GM19372 (cell line): ENCODE data around the gene SAP130.

Experiments used
- ATAC-seq: cut with Tn5 transposase; IDR thresholded peaks from one replicate; pipeline ENCODE4 v1.9.1; 2021; ENCODE audit warnings: mild to moderate bottlenecking, low read depth, moderate library complexity; ENCODE audit not compliant: unreplicated experiment

SAP130 gene

DNA sequence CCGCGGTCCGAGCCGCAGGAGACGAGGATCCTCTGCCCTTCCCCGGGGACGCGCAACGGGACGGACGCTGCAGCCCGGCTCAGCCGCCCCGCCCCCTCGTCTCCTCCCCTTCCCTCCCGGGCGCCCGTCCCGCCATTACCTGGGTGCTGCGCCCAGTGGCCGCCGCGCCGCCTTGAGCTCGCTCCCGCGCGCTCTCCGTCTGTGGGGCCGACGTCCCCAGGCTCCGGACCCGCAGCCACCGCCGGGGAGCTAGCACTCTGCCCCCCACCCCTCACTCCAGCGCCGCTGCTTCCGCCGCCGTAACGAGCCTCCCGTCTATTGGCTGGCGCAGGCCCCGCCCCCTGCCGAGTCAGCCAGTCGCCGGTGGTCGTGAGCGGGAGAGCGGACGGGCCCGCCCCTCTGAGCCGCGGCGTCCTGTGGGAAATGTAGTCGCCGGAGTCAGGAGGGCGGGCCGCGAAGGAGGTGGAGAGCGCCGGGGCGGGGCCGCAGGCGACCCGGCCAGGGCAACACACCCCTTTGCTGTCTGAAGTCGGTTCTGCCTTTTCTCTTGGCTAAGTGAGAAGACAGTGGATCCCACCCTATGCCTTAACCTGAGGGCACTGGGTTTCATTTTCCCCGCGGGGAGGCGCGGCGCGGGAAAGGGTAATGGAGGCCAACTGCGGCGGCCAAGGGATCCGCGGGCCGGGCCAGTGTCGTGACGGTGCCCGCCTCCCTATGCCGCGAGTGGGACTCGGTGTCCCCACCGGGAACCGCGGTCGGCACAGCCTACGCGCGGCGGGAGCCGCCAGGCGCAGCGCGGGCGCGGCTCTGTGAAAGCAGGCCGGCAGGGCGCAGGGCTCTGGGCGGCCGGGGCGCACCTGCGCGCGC, at the start of gene SAP130:
Gene SAP130 (minus strand): TSS at position 259 of the 867 bp plus-strand sequence. CDS start 1,767 bp downstream, outside the sequence.
- ATAC-seq: peak; percentile 76

DNA sequence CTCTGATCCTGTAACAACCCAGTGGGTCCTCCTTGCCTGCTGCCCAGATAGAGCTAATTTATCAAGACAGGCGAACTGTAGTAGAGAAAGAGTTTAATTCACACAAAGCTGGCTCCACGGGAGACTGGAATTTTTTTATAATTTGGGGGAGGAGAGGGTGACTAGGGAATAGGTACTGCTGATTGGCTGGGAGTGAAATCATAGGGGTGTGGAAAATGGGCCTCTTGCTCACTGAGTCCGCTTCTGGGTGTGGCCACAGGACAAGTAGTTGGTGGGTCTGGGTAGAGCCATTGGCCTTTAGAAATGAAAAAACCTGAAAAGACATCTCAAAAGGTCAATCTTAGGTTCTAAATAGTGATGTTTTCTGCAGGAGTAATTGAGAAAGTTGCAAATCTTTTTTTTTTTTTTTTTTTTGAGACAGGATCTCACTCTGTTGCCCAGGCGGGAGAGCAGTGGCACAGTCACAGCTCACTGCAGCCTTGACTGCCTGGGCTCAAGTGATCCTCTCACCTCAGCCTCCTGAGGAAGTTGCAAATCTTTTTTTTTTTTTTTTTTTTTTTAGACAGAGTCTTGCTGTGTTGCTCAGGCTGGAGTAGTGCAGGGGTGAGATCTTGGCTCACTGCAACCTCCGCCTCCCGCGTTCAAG, 48.7 kb upstream of the SAP130 start:
- ATAC-seq: no peak

DNA sequence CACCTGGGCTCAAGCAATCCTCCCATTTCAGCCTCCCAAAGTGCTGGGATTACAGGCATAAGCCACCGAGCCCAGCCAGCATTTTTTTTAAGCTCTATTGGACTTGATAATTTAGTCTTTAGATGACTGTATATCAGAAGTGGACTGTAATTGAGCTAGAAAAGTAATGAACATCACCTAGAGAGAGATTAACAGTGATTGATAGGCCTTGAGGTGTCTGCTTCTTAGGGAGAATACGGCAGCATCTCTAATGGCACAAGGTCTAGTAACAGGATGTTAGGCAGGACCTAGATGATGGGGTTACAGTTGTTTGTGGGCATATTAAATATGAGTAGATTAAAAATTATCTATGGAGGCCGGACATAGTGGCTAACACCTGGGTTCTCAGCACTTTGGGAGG, 45.4 kb upstream of the SAP130 start:
- no peak for ATAC-seq

DNA sequence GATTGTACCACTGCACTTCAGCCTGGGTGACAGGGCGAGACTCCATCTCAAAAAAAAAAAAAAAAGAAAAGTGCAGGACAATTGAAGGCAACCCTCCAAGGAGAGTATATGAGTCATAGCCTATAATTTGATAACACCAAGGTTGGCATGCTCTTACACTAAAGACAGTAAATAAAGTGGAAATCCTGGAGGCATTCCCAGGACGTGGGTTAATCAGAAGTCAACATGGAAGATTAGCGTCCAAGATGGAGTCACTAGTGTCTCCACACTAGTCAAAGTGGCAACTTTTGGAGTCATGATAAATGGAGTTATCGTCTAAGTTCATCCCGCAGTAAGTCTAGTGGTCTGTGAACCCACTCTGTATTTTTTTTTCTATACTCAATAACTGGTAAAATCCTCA, 41.9 kb upstream of the SAP130 start:
- ATAC-seq: no peak

DNA sequence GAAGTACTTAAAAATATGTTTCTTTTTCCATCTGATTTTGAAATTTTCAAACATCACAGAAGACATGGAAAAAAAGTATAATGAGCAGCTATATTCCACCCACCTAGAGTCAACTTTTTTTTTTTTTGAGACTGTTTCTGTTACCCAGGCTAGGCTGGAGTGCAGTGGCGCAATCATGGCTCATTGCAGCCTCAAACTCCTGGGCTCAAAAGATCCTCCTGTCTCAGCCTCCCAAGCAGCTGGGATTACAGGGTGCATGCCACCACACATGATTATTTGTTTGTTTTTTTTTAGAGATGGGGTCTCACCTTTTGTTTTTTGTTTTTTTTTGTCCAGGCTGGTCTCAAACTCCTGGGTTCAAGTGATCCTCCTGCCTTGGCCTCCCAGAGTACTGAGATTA, 36.5 kb upstream of the SAP130 start:
- no peak for ATAC-seq

DNA sequence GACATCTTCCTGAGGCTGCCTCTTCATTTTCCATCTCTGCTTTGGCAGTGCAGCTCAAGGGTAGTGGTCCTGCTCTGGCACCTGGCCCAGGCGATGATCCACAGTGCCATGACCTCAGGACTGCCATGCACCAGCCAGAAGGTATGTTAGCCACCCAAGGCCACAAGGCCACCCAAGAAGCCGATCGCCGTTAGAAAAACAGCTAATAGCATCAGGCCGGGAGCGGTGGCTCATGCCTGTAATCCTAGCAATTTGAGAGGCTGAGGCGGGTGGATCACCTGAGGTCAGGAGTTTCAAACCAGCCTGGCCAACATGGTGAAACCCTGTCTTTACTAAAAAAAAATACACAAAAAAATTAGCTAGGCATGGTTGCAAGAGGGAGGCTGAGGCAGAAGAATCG, 34.7 kb upstream of the SAP130 start:
- ATAC-seq: no peak

DNA sequence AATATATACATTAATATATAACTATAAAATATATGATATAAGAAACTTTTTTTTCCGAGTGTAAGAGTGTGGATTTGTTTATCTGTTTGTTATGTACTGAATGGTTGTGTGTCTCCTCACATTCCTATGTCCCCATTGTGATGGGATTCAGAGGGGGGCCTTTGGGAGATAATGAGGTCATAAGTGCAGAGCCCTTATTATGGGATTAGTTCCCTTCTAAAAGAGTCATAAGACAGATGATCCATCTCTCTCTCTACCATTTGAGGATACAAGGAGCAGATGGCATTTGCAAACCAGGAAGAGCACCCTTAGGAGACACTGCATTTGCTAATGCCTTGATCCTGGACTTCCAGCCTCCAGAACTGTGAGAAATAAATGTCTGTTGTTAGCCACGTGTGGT, 30.3 kb upstream of the SAP130 start:
- ATAC-seq: no peak

DNA sequence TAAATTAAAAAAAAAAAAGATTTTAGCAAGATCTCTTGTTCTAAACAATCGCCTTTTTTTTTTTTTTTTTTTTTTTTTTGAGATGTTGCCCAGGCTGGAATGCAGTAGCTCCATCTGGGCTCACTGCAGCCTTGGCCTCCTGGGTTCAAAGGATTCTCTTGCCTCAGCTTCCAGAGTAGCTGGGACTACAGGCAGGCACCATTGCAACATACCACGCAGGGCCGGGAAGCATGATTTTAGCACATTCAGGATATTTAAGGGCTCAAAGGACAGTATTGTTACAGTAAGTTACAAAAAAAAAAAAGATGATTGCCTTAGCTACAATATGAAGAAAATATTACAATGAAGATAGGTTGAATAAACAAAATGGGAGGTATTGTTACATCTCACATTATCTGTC, 29.5 kb upstream of the SAP130 start:
- ATAC-seq: no peak

DNA sequence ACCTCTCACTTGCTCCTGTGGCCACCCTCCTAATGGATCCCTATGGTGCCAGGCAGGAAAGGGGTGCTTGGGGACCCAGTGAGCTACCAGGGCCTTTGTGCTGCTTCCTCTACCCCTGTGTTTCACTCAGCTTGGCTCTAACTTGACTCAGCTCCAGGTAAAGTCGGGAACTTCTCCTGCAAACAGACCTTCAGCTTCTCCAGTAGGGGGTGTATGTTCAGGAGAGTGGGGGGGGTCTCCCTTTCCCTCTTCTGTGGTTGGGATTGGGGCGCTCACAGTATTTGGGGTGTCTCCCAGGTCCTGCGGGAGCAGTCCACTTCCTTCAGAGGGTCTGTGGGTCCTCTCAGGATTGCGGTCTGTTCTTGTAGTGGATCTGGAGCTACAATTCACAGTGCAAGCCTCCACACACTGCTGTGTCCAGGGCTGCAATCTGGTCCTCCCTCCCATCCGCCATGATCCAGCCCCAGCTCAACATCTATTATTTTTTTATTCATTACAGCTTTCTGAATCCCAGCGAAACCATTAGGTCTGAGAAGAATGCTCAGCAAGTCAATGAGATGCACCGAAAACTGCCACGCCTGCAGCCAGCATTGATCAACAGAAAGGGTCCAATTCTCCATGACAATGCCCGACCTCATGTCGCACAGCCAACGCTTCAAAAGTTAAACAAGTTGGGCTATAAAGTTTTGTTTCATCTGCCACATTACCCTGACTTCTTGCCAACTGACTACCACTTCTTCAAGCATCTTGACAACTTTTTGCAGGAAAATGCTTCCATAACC, 26.4 kb upstream of the SAP130 start:
- no peak for ATAC-seq

DNA sequence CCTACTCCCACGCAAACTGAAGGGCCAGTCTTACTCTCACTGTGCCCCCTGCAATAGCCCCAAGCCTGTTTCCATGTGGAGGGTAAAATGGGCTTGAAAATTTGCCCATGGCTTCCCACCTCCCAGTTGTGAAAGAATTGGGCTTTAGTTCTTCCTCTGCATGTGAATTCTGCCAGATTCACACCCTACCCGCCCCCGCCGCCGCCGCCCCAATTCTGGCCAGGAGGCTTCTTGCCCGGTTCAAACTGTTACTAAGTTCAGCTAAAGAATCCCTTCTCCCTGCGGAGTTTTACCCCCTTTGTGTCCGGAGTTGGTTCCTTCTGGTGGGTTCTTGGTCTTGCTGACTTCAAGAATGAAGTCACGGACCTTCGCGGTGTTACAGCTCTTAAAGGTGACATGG, 25.5 kb upstream of the SAP130 start:
- no peak for ATAC-seq

DNA sequence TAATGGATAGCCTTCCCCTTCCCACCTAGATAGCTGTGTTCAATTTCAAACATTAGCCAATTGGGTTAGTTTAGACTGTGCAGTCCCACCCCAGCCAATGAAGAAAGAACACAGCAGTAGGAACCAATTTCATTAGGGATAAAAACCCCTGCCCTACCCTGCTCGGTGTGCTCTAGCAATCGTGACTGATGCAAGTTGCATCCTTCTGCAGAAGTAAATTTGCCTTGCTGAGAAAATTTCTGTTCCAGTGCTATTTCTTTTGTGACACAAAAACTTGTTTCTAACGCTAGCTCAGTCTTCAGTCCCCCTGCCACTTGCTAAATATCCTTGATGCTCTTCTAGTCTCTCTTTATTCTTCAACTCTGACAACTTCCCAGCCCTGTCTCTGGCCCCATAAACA, 15.2 kb upstream of the SAP130 start:
- ATAC-seq: no peak

DNA sequence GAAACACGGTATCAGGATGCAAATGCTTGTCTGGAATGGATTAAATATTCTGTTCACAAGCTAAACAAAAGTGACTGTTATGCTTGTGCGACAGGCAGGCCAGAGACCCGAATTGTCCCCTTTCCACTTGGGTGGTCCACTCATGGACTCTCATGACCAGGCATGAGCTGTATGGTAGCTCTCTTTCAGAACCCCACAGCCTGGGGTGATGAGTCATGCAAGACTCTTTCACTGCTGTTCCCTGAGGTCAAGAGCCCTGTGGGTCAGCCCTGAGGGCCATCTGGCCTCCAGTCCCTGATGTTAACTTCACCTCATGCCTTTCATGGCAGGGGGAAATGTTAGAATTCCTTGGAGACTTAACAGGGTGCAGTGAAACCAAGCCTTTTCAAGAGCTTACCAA, 13.7 kb upstream of the SAP130 start:
- ATAC-seq: no peak

DNA sequence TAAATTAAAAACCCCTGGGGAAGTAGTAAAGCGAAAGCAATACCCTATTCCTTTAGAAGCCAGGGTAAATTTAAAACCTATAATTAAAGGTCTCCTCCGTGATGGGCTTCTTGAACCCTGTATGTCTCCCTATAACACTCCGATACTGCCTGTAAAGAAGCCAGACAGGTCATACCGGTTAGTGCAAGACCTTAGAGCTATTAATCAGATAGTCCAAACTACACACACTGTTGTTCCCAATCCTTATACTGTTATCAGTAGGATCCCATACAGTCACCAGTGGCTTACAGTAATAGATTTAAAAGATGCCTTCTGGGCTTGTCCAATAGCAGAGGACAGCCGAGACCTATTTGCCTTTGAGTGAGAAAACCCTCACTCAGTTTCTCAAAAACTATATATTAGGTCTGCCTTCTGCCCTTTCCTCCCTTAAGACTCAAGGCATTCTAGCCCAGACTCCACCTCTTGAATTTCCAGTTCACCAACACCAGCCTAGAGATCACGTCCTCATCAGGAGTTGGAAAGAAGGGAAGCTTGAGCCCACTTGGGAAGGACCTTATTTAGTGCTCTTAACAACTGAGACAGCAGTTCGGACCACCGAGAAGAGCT, 12.4 kb upstream of the SAP130 start:
- no peak for ATAC-seq

DNA sequence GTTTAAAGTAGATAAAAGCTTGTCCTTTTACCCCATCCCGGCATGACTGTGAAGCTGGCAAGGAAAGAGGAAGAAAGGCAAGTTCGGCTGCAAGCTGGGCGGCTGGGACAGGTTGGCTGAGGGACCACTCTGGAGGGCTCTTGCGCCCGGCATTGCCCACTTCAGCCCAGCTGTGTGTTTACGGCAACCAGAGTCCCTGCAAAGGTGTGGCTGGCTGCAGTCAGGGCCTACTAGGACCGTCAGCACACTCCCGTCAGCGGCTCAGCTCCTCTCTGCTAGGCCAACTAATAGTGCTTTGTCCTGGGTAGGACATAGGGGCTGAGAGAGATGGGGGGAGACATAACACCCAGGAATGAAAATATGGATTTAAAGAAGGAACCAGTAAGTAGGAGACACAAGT, 11.7 kb upstream of the SAP130 start:
- ATAC-seq: no peak

DNA sequence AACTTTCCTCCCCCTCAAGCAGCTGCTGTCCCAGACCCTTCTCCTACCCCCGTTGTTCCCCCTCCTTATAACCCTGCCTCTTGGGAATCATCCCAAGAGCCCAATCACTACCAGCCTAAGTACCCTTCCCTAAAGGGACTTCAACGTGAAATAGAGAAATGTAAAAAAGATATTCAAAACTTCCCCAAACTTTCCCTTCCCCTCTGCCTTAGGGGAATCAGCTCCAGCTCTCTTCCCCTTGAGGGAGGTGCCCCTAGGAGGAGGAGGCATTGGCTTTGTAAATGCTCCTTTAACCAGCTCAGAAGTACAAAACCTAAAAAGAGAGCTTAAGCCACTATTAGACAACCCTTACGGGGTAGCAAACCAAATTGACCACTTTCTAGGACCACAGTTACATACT, 10.6 kb upstream of the SAP130 start:
- no peak for ATAC-seq

DNA sequence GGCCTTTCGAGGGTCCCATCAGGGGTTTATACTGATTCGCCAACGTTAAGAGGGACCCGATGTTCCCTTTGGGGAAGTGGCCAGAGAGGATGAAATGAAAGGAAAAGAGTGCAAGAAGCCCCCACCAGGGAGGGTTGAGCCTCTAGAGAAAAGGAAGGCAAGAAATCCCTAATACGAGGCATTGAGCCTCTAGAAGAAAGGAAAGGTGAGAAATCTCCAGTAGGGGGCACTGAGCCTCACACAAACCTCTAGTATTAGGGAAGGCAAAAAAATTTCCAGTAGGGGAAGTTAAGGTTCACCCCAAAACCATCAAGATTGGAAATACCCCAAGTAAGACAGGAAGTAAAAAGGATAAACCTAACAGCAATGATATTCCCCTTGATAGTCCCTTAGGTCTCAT, 9.8 kb upstream of the SAP130 start:
- no peak for ATAC-seq

DNA sequence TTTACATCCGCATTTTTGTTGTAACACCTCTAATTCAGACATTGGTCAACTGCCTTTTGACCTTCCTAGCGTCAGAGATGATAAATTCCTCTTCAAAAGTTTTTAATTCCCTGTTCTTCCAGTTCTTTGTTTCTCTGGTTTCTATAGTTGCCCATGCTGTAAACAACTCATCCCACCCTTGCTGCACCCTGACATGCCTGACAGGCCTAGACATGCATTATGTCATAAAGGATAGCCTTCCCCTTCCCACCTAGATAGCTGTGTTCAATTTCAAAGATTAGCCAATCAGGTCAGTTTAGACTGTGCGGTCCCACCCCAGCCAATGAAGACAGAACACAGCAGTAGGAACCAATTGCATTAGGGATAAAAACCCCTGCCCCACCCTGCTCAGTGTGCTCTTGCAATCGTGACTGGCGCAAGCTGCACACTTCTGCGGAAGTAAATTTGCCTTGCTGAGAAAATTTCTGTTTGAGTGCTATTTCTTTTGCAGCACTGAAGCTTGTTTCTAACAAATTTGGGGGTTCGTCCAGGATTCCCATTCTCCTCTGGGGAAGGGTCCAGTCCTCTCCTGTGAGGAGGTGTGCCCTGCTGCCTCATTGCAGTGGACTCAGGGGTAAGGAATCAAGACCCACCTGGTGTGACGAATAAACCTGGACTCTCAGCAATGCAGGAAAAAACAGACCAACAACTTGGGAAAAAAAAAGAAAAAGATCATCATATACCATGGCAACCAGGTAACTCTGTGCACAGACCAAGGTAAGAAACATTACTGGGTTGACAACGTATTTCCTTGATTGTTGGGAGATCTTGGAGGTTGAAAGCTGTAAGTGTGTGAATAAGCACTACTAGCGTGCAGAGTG, 9.1 kb upstream of the SAP130 start:
- no peak for ATAC-seq

DNA sequence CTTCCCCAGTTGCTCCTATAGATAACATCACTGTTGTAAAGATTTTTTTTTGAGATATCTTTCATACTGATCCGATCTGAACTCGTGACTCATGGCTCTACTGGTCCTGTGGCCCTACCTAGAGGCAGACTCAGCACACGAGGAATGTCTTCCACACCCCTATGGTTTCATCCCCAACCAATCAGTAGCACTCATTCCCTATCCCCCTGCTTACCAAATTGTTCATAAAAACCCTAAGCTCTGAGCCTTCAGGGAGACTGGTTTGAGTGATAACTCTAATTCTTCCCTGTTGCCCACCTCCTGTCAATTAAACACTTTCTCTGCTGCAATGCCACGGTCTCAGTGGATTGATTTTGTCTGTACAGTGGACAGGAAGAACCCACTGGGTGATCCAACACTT, 4.2 kb upstream of the SAP130 start:
- no peak for ATAC-seq

DNA sequence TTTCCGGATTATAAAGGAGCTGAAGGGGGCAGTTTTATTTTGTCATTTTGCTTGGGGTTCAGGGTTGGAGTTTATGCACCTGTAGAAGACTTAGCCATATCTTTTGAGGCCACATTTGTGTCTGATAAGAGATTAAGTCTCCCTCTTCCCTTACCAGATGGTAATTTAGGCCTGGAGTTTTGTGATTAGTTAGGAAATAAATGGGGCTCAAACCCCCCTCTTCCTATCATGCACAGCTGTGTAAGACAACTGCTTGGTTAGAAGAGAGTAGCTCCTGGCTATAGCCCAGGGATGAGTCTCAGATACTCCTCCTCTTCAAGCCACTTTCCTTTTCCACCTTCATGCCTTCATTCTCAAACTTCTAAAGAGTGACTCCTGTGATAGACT, 802 bp upstream of the SAP130 start:
- no peak for ATAC-seq

DNA sequence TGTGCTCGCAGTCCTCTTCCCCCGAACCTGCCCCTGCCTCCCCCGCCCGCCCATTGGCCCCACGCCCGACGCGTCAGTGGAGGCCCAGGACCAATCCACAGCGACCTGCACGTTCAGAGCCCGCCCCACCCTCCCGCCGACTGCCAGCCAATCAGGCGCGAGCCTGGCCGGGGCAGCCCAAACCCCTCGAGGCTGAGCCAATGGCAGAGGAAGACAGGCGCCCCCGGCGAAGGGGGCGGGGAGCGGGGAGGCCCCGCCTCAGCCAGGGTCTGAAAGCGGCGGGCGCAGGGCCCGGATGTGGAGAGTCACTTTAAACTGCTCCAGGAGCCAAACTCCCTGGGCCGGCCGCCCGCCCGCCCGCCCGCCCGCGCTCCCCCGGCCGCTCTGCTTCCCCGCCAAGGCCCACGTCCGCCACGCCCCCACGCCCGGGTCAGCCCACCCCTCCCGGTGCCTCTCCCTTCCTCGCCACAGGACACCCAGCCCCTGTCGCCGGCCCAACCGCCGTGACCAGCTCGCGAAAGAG, 520 bp downstream of the SAP130 start:
- peak; percentile 67 for ATAC-seq
